GM12801 (cell line): ENCODE data around the gene TLR8.

ENCODE experiments used
- CTCF ChIP-seq: IDR thresholded peaks from one replicate; pipeline ENCODE4 v1.5.1; 2011; ENCODE audit warnings: control low read depth; ENCODE audit not compliant: insufficient read length; ENCODE audit errors: extremely low read depth

TLR8 gene

GRCh38 chrX:12917753-12918152 lies 11.3 kb downstream of the TLR8 start:
- no peak for TF ChIP-seq CTCF

GRCh38 chrX:12919051-12919450 lies 12.6 kb downstream of the TLR8 start:
- no peak for TF ChIP-seq CTCF

- TF ChIP-seq CTCF = no peak
Observed at GRCh38 chrX:12919620-12920019, 13.2 kb downstream of the TLR8 start.

- TF ChIP-seq CTCF = no peak
Observed at GRCh38 chrX:12920990-12921389, 14.6 kb downstream of the TLR8 start.

GRCh38 chrX:12921886-12922598 lies 15.6 kb downstream of the TLR8 start:
- TF ChIP-seq CTCF = no peak

GRCh38 chrX:12922599-12922919 lies 16.1 kb downstream of the TLR8 start:
- TF ChIP-seq CTCF = no peak

- no peak for TF ChIP-seq CTCF
Observed at GRCh38 chrX:12929701-12930100, 23.3 kb downstream of the TLR8 start.
